ENCODE results near the gene GMPR2.
"Not testable (repeated sequence)": the region's sequence is repeated elsewhere in the genome, so short reads cannot be mapped to it uniquely, and the experiment has no call there.

GMPR2 gene

GRCh38 chr14:24198814-24199524 is 33.8 kb upstream of the GMPR2 start:
- DNase-seq: no peak

DNA sequence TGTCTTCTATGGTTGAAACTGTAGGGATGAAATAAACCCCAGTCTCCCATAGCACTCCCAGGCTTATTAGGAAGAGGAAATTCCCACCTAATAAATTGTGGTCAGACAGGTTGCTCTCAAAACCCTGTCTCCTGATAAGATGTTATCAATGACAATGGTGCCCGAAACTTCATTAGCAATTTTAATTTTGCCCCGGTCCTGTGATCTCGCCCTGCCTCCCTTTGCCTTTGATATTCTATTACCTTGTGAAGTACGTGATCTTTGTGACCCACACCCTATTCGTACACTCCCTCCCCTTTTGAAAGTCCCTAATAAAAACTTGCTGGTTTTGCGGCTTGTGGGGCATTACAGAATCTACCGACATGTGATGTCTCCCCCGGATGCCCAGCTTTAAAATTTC is 30.2 kb upstream of the GMPR2 start:
- DNase-seq: not testable (repeated sequence)

- not testable (repeated sequence) for DNase-seq
Measured at GRCh38 chr14:24203249-24203886, 29.4 kb upstream of the GMPR2 start.

GRCh38 chr14:24204163-24205146 is 28.3 kb upstream of the GMPR2 start:
- DNase-seq: no peak

DNA sequence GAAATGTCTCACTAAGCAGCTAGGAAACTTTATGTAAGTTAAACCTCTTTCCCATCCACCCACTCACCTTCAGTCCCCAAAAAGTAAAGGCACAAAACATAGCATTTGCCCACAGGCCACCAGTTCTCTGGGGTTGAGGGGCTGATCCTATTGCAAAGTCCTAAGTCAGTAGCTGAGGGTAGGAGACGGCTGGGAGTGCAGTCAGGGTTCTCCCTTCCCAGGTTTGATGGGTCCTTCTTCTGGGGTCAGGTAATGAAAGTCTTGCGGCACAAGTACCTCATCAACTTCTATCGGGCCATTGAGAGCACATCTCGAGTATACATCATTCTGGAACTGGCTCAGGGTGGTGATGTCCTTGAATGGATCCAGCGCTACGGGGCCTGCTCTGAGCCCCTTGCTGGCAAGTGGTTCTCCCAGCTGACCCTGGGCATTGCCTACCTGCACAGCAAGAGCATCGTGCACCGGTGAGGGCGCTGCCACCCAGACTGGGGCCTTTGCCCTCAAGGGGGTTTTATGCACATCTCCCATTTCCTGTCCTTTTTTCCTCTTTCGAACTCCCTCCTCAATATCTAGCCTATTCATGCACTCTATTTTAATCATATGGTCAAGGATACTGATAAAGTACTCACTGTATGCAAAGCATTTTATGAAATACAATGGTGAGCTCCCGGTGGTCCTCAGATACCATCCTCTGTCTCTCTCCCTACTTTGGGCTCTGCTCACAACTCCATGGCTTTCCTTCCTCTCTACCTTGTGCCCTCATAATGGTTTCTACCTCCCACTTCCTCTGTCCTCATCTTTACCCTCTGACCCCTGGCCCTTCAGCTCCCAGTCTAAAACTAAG is 26.2 kb upstream of the GMPR2 start:
- DNase-seq: no peak

DNA sequence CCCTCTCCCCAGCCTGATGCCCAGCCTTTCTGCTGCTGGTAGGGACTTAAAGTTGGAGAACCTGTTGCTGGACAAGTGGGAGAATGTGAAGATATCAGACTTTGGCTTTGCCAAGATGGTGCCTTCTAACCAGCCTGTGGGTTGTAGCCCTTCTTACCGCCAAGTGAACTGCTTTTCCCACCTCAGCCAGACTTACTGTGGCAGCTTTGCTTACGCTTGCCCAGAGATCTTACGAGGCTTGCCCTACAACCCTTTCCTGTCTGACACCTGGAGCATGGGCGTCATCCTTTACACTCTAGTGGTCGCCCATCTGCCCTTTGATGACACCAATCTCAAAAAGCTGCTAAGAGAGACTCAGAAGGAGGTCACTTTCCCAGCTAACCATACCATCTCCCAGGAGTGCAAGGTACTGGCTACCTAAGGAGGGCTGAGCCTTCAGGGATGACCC is 25.6 kb upstream of the GMPR2 start:
- DNase-seq: no peak

DNA sequence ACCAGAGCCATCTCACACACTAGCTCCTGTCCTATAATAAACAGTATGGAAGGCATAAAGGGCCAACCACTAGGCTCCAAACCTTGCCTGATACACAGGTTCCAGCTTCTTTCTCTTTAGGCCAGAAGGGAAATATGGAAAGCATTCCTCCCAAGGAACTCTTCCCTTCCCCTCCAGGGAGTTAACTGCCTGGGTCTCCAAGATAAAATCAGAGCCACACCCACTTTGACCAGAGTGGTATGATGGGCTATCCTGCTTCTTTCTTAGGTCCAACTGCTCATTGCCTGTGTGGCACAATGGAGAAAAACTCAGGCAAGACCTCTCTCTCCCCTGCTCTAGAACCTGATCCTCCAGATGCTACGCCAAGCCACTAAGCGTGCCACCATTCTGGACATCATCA is 25.1 kb upstream of the GMPR2 start:
- no peak for DNase-seq

DNA sequence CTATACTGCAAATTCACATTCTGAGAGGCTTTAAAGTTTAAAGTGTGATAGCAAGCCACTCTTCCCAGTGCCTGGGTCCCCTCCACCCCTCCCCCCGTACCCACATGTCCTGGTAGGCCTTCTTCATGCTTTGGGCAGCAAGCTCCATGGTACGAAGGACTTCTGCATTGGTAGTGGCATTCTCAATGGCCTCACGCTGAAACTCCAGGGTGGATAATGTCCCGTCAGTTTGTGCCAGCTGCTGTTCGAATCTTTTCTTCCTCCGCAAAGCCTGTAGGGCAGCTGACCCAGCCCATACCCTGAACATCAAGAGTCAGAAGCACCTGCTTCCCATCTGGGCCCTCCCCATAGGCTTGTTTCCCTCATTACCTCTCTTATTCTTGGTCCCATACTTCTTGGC is 21.4 kb upstream of the GMPR2 start:
- no peak for DNase-seq

DNA sequence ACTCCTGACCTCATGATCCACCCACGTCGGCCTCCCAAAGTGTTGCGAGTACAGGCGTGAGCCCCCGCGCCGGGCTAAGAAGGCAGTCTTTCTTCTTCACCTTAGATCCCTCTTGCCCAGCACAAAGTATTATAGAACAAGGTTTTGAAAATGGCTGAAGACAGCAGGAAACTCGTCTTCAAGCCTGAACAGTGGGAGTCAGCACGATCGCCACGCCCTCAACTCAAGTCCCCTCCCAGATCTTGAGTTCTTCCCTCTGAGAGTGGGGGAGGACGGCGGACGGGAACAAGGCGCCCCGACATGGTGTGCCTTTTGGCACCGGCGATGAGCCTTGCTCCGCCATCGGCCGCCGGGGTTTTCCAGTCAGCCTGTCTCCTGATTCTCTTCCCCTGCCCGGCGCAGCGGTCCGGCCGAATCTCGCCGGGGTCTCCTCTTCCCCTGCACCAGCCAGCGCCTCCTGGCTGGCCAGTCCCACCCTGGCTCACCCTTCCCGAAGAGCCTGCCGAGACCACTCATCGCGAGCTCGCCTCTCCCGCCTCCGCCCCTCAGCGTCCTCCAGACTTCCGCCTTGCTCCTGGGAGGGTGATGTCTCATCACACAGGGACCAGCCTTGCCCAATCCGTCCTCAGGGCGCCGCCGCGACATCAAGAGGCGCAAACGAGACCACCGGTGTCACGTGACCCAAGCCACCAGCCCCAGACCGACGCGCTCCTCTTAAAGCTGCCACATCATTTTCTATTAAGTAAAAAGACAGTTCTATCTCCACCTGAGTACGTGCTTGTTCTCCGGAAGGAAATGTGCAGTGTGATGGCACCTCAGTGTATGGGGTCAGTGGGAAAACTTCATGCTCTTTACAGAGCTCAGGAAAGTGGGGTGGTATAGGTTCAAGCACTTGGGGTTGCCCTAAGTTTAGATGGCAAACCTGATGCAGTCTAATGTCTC is 19.5 kb upstream of the GMPR2 start, which contains the start of gene CHMP4A:
TSS of gene CHMP4A (minus strand) at position 565 of the 942 bp plus-strand sequence. CDS start at position 516, 49 bp downstream.
- DNase-seq: peak; percentile 69 to 98 (median 90)

DNA sequence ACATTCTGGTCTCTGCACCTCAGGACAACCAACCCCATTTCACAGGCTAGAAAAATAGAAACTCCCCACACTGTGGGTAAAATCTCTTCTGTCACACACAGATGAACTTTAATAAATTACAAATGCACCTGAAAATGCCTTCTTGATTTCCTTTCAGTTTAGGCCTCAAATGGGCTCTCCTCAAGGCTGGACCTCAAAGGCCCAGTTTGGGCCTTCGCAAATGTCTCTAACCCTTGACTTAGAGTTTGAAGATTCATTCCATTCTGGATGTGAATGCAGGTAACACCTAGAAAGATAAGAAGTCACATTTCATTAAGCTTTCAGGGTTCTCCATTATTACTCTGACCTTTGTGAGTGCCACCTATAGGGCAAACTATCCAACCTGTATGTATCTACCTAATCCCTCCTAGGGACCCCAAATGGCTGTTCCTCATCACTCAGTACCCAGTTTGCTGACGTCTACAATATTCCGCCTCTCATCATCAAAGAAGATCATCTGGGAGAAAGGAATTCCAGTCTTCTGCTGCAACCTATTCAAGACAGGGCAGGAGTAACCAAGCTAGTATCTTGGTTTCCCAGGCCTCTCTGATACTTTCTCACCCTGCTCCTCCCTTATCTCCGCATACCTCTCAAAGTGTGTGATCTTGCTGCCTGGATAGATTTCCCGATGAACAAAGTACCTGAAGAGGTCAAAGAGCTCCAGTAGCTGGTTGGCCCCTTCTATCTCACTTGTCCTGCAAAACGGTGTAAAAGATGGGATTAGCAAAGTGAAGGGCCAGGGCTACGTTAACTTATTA is 18.7 kb upstream of the GMPR2 start:
- no peak for DNase-seq

GRCh38 chr14:24215495-24216344 is 17.0 kb upstream of the GMPR2 start, which contains the start of gene MDP1:
Gene MDP1 (minus strand): TSS chr14:24216066. CDS start chr14:24215955, 111 bp downstream.
- DNase-seq: peak; percentile 15 to 92 (median 77)

DNA sequence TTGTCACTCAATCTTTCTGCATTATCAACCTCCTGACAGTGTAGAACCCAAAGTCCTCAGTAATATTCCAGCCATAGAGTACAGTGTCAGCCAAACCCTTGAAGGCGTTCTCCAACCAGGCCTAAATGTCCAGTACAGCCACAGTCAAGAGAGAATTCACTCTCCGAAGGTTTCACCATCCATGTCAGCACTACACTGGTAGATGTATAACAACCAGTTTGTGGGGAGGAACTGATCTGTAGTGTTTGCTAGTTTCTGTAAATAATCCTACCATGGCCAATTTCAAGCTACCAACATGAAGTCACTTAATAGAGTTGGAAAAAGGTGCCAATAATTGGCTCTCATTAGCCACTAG is 16.4 kb upstream of the GMPR2 start:
- no peak for DNase-seq

DNA sequence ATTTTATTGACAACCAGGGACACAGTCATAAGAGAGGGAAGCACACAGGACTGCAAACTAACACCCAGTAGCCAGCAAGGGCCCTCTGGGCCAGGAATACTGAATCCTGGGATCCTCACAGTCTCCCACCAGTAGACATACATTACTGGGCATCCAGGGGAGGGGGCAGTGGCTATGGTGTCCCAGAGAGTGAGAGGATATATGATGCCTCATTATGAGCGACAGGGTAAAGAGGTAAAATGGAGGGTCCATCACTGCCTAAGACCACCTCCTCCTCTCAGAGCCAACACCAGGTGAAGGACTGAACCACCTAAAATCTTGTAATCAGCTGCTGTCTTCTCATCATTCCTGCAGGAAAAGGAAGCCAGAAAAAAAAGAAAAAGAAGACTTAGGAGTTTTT is 15.9 kb upstream of the GMPR2 start:
- DNase-seq: not testable (repeated sequence)

- DNase-seq: no peak
Measured at GRCh38 chr14:24219080-24219479, 13.6 kb upstream of the GMPR2 start.

DNA sequence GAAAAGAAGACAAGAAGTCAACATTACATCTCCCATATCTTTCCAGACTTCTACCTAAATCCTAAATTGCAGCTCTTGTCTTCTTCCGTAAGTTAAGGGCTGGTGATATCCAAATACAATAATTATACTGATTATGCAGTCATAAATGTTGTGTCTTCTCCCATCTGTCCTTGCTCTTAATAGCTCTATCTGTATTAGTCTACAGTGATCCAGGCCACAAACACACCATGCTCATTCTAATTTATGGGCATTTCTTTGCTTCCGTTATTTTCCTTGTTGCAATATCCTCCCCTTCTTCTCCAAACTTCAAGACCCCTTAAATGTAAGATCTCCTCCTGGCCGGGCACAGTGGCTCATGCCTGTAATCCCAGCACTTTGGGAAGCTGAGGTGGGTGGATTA is 13.2 kb upstream of the GMPR2 start:
- no peak for DNase-seq

DNA sequence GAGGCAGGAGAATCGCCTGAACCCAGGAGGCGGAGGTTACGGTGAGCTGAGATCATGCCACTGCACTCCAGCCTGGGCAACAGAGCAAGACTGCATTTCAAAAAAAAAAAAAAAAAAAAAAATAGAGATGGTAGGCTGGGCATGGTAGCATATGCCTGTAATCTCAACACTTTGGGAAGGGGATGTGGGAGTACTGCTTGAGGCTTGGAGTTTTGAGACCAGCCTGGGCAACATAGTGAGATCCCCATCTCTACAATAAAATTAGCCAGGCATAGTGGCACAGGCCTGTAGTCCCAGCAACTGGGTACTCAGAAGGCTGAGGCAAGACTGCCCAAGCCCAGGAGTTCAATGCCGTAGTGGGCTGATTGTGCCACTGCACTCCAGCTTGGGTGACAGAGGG is 9.7 kb upstream of the GMPR2 start:
- not testable (repeated sequence) for DNase-seq

GRCh38 chr14:24224618-24225071 is 8.1 kb upstream of the GMPR2 start:
- DNase-seq: no peak

DNA sequence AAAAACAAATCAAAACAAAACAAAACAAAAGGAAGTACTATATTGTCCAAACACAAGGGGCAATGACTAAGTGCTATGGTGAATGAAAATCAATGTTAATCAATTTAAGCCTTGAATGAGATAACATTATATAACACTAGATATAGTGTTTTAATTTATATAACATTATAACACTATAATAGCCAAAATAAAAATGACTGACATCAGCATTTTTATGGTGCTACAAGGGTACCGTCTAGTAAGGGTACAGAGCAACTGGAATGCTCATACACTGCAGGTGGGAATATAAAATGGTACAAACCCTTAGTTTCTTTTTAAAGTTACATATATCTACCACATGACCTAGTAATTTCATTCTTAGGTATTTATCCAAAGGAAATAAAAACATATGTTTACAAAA is 6.3 kb upstream of the GMPR2 start:
- no peak for DNase-seq
